ENCODE results near the gene LRBA.

LRBA gene

GRCh38 chr4:150318971-150319370, 696.1 kb downstream of the LRBA start:
- no peak for DNase-seq (ENCODE audit: low read depth)
- TF ChIP-seq, protein P1, sequence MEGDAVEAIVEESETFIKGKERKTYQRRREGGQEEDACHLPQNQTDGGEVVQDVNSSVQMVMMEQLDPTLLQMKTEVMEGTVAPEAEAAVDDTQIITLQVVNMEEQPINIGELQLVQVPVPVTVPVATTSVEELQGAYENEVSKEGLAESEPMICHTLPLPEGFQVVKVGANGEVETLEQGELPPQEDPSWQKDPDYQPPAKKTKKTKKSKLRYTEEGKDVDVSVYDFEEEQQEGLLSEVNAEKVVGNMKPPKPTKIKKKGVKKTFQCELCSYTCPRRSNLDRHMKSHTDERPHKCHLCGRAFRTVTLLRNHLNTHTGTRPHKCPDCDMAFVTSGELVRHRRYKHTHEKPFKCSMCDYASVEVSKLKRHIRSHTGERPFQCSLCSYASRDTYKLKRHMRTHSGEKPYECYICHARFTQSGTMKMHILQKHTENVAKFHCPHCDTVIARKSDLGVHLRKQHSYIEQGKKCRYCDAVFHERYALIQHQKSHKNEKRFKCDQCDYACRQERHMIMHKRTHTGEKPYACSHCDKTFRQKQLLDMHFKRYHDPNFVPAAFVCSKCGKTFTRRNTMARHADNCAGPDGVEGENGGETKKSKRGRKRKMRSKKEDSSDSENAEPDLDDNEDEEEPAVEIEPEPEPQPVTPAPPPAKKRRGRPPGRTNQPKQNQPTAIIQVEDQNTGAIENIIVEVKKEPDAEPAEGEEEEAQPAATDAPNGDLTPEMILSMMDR (IDR thresholded peaks at IDR 0.05; ENCODE audit: low read length, missing control alignments) = no peak
- H3K4me3 ChIP-seq (replicated peaks; ENCODE audit: low read depth, low read length) = no peak overlapping the region

DNA sequence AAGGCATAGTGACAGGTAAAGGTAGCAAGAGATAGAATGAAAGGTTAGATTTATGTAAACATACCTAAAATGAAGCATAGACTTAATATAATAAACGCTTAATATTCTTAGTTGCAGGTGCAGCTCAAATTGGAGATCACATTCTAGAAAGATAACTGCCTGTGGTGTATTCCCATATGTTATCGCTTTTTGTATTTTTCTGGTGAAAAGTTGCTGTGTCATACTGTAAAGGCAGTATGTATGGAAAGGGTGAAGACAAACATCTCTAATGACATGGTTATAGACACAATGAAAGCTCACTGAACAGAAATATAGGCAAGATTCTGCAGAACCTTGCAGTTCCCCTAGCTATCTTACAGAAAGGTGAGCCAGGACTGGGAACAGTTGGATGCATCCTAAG, 696.6 kb downstream of the LRBA start:
- H3K4me3 ChIP-seq (replicated peaks; ENCODE audit: low read depth, low read length) = no peak overlapping the region
- TF ChIP-seq, protein P1 (IDR thresholded peaks at IDR 0.05; ENCODE audit: low read length, missing control alignments) = no peak
- DNase-seq (ENCODE audit: low read depth) = no peak

- TF ChIP-seq, protein P1 (IDR thresholded peaks at IDR 0.05; ENCODE audit: low read length, missing control alignments) = no peak
- no peak overlapping the region for H3K4me3 ChIP-seq (replicated peaks; ENCODE audit: low read depth, low read length)
- DNase-seq (ENCODE audit: low read depth) = peak; percentile 26
These were observed 698.5 kb downstream of the LRBA start for GRCh38 chr4:150316332-150317205.

DNA sequence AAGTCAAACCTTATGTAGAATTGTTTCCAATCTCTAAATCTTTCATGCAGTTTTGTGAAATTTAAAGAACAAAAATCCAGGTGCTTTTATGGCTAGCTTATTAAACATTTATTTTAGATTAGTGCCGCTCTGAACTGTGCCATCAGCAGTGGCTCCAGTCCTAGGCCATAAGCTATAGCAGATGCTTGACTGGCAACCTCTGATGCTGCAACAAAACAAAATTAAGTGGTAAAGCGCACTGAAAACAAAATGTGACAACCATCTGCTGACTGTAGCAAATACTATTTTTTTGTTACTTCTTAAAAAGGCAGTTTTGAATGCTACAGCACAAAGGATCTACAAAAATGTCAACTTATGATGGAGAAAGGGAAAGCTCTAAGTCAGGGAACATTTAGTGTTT, 699.4 kb downstream of the LRBA start:
- DNase-seq (ENCODE audit: low read depth) = no peak
- TF ChIP-seq, protein P1 (IDR thresholded peaks at IDR 0.05; ENCODE audit: low read length, missing control alignments) = no peak
- no peak overlapping the region for H3K4me3 ChIP-seq (replicated peaks; ENCODE audit: low read depth, low read length)

GRCh38 chr4:150315175-150315574, 699.9 kb downstream of the LRBA start:
- TF ChIP-seq, protein P1 (IDR thresholded peaks at IDR 0.05; ENCODE audit: low read length, missing control alignments) = no peak
- H3K4me3 ChIP-seq (replicated peaks; ENCODE audit: low read depth, low read length) = no peak overlapping the region
- no peak for DNase-seq (ENCODE audit: low read depth)

- no peak overlapping the region for H3K4me3 ChIP-seq (replicated peaks; ENCODE audit: low read depth, low read length)
- TF ChIP-seq, protein P1 (IDR thresholded peaks at IDR 0.05; ENCODE audit: low read length, missing control alignments) = no peak
- DNase-seq (ENCODE audit: low read depth) = no peak
These were observed 701.1 kb downstream of the LRBA start for GRCh38 chr4:150314031-150314430.

Data from fibroblast of pulmonary artery (primary cell).